ENCODE results near the gene ZFC3H1.
A peak's percentile ranks its signal among the peaks of the same experiment; 100 is the strongest.

The ZFC3H1 gene

DNA sequence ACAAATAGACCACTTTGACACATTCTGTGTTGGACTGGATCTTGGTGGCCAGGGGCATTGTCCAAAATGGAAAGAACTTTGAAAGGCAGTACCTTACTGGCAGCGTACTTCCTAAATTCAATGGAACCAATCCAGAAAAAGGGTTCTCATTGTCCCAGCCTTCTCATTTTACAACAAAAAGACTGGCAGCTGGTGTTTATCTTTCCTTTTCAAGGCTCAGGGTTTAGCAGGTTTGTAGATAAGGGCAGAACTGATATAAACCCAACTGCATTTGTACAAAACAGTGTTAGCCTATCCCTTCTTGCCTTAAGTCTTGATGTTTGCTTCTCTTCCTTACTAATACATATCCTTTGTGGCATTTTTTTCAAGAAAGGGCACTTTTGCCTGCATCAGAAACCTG, 8.2 kb upstream of the ZFC3H1 start:
- no peak for DNase-seq (ENCODE audit: low read depth in 3 of 3)

DNA sequence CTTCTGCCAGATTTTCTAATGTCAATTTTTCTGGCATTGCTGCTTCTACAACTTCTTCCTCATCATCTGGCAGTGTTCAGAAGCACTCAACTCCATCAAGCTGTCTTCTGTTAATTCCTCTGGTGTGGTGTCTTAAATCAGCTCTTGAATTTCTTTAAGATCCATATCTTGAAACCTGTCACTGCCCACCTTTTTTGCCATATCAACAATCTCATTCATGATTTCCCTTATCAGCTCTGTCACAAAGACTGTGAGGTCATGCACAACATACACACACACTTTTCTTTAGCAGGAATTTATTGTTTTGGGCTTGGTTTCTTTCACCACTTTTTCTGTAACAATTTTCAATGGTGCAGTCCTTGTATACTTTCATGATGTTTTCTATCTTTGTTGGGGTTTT, 7.7 kb upstream of the ZFC3H1 start:
- DNase-seq (ENCODE audit: low read depth in 3 of 3) = no peak

DNA sequence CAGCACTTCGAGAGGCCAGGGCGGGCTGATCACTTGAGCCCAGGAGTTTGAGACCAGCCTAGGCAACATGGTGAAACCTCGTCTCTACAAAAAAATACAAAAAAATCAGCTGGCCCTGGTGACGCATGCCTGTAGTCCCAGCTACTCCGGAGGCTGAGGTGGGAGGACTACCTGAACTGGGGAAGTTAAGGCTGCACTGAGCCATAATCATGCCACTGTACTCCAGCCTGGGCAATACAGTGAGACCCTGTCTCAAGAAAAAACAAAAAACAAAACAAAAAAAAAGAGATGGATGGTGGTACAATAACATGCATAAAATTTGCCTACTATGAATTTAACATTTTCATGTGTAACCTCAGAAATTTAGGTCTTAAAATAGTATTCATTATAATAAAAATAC, 2.6 kb upstream of the ZFC3H1 start:
- DNase-seq (ENCODE audit: low read depth in 3 of 3) = no peak

DNA sequence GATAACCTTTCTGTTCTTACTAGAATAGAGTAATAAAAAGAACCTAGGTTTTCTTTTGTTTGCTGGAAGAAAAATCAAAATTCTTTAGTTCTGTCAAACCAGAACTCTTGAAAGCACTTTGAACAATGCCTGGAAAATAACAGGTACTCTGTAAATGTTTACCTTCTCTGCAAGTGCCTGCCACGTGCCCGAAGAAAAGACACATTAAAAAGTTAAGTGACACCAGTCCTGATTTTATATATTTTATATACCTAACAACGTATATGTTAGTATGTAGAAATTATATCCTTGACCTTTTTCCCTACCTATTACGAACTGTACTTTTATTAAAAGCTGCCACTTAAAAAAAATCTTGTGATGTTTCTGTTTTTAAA, 1.4 kb upstream of the ZFC3H1 start:
- DNase-seq (ENCODE audit: low read depth in 3 of 3) = no peak

DNA sequence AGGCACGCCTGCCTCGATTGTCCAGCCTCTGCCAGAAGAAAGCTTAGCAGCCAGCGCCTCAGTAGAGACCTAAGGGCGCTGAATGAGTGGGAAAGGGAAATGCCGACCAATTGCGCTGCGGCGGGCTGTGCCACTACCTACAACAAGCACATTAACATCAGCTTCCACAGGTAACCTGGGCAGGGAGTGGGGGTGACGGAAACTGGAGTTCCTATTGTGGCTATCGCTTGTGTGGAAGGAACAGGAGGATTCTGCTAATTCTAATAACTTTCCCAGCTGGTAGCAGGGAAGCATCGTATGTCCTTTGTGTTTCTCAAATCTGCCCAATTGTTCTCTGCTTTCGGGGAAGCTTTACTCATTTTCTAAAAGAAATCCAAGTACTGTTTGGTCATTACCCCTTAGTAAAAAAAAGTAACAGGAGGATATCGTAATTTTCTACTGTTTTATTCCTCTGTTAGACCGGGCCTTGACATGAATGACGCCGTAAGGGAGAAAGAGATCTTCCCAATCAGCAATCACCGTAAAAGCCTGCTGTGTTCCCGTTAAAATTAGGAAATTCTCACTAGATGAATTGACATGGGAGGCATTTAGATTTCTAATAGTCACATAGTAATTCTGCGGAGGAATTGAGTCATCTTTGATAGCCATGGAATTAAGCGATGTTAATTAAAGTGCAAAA, 902 bp upstream of the ZFC3H1 start:
- DNase-seq (ENCODE audit: low read depth in 3 of 3) = no peak

DNA sequence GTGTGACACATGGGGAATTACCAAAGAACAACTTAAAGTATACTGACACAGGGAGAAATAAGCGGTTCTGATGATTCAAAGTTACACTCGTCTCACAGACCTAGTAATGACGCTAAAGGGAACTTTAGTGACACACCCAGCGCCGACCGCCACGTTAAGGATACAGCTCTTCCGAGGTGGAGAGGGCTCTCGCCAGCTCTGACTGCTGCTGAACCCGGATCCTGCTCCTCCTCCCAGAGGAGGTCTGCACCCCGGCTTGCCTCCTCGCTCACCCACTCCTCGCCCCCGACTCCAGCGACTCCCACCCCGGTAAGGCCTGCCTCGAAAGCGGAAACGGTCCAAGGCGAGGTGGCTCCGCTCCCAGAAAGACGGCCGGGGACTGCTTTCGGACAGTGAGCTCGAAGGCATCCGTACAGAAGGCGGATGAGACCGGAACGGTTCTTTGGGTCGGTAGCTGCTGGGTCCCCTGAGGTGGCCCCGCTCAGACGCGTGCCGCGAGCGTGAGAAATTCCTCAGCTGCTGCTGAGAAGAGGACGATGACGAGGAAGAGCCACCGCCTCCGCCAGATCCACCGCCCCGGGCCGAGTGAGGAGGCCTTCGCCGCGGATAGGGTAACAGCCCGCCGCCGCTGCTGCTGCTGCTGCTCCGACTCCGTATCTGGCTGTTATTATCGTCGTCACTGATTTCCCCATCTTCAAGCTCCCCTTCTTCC, 643 bp downstream of the ZFC3H1 start:
- DNase-seq (ENCODE audit: low read depth in 3 of 3) = peak; percentile 44 to 73 (median 61)

DNA sequence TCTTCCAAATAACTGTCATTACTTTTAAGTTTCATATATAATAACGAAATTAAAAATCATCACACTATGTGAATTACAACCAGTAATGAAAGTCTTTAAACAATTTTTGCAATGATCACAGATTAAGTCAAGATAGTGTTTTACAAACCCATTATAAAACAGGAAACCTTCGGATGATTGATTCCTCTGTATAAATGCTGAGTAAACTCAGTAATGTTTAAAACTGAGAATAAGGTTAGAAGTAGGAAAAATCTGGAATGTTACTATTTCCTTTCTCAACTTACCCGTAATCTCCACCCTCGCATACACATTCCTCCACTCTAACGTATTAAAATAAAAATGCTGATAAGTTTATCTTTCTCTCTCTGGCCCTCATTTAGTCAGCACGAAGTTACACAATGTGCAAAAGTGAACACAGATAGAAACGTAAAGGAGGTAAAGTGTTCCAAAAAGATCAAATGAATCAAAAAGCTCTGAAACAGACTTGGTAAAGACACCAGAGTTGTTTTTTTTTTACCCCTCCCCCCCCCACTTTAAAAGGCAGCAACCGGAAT, 1.6 kb downstream of the ZFC3H1 start:
- no peak for DNase-seq (ENCODE audit: low read depth in 3 of 3)

DNA sequence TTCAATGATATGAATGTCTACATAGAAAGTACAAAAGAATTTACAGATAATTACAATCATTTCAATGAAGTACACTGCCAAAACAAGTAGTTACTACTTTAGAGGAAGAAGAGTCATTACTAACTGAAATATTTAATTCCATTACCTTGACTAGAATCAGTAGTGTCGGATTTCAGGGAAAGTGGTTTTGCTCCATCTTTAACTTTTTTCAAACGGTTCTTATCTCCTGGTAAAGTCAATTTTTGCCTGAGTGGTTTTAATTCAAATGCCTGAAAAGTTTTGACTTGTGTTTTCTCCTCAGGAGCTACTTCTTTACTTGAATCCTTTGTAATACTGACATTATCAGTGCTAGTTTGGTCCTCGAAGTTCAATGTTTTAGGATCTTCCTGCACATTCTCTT, 6.9 kb downstream of the ZFC3H1 start:
- DNase-seq (ENCODE audit: low read depth in 3 of 3) = no peak

DNA sequence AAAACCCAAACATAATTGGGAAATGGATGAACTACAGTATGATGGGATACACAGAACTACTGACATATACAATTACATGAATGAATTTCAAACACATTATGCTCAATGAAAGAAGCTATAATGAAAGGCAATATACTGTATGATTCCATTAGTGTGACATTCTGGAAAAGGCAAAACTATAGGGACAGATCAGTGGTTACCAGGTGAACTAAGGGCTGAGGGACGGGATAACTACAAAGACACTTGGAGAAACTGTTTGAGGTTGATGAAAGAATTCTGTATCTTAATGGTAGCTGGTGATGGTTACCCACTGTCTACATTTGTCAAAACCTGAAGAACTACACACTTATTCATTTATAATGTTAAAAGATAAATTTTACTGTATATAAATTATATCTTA, 7.7 kb downstream of the ZFC3H1 start:
- no peak for DNase-seq (ENCODE audit: low read depth in 3 of 3)

DNA sequence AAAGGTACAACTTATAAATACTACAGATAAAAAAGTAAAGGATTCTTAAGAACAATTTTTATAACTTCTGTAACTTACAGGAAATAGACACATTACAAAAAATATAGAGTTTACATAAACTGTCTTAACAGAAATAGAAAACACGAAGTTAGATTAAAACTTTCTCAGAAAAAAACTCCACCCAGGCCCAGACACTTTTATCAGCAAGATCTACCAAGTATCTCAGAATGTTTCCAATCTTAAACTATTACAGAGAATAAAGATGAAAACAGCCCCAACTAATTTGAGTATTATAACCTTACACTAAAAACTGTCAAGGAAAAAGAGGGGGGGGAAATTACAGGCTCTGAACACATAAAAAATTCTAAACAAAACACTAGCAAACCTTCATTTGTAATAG, 8.2 kb downstream of the ZFC3H1 start:
- no peak for DNase-seq (ENCODE audit: low read depth in 3 of 3)

DNA sequence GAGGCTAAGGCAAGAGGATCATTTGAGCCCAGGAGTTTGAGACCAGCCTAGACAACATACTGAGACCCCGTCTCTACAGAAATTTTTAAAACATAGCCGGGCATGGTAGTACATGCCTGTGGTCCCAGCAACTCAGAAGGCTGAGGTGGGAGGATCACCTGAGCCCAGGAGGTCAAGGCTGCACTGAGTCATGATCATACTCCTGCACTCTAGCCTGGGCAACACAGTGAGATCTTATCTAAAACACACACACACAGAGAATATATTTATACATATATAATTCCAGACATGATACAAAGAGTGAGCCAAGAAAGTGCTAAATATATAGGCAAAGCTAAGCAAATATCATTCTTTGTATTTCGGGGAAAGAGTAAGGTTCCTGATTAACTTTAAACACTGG, 9.4 kb downstream of the ZFC3H1 start:
- DNase-seq (ENCODE audit: low read depth in 3 of 3) = no peak

DNA sequence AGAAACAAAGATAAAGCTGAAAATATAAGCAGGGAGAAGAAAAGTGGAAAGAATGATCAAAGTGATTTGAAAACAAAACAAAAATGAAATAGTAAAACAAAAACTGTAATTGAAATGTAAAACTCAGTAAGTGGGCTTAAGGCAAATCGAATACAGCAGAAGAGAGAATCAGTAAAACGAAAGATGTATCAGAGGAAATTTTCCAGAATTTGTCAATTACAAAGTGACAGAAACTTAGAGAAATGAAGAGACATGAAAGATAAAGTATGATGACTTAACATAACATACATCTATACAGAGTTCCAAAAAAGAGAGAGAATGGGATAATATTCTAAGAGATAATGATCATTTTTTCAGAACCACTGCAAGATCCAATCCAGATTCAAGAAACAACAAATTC, 10.5 kb downstream of the ZFC3H1 start:
- DNase-seq (ENCODE audit: low read depth in 3 of 3) = no peak

DNA sequence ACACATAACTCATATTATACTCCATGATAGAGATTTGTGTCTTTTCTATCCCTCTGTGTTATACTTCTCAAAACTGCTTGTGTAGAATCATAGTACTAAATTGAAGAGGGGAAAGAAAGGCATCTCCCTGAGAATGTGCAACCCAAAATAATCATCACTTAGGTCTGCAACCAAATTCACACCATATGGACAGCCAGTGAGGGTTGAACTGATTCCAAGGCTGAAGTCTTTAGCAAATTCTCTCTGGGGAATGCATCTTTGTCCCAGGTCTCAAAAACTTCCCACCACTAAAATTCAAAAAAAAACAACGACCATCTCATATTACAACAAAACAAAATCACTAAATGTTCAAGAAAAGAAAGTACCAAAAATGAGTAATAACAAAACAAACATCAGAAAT, 11.0 kb downstream of the ZFC3H1 start:
- DNase-seq (ENCODE audit: low read depth in 3 of 3) = no peak

DNA sequence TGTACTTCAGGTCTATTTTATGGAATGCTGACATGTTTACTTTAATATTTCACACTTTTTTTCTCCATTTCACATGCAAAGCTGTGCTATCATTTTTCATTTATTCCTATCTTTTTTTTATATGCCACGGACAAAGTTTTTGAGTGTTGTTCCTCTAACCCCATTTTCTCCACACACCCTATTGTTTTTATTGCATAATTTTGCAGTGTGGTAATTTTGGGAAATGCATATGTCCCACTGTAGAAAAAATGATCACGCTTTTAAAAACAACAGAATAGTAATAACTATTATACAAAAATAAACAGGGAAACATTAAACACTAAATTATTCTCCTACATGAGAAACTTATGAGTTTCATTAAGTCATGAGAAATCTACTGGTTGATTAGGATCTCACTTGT, 14.2 kb downstream of the ZFC3H1 start:
- no peak for DNase-seq (ENCODE audit: low read depth in 3 of 3)

DNA sequence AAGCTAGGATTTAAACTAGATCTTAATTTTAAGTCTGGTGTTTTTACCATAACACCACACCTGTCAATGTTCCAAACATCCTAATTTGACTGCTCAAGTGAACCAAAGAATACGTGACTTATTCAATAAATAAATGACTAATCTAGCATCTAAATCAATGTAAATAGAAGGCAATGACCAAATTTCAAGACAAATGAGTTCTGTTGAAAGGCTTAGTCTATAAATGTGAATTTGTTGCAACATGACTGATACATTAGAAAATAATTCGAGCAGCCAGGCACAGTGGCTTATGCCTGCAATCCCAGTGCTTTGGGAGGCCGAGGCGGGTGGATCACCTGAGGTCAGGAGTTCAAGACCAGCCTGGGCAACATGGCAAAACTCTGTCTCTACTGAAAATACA, 15.1 kb downstream of the ZFC3H1 start:
- no peak for DNase-seq (ENCODE audit: low read depth in 3 of 3)

DNA sequence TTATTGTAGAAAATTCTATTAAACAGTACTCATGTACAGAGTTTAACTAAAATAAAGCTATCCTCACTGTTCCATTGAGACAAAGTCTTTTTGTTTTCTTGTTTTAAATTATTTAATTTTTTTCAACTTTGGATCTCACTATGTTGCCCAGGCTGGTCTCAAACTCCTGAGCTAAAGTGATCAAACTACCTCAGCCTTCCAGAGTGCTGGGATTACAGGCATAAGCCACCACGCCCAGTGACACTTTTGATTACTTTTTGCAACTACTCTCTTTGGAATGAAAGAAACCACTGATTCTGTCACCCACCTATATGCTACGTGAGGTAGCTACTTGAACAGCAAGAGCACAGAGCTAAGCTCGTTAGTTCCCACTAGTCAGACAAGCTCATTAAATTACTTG, 17.1 kb downstream of the ZFC3H1 start:
- DNase-seq (ENCODE audit: low read depth in 3 of 3) = no peak

DNA sequence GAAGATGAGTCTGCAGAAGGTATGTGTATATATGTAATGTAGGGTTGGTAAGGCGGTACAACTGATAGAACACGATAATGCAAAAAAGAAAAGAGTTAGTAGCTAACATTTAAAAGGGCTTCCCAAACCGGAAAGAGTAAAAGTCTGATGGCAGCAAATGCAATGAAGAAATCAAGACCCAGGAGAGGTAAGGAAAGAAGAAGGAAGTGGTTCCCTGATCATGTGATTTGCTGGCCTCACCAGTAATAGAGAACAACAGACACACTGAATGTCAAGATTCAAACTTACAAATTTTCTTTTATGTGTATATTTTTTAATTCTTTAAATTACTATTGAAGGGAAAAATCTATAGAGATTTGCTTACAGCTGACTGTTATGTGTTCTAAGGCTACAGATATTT, 18.4 kb downstream of the ZFC3H1 start:
- DNase-seq (ENCODE audit: low read depth in 3 of 3) = no peak

DNA sequence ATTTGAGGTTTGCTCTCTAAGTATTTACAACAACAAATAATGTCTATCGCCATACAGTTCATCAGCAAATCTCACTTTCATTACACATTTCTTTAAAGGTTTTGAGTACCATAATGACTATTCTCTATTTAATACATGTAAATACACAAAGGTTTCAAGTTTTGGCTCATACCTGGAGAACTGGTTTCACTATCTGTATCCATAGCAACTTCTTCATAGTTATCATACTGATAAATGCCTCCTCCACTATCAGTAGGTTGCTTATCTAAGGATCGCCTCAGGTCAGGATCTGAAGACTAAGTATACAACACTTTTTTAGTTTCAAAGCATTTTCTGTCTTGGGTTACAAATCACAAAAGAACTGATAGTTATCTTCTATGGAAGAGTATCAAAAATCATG, 21.4 kb downstream of the ZFC3H1 start:
- no peak for DNase-seq (ENCODE audit: low read depth in 3 of 3)

DNA sequence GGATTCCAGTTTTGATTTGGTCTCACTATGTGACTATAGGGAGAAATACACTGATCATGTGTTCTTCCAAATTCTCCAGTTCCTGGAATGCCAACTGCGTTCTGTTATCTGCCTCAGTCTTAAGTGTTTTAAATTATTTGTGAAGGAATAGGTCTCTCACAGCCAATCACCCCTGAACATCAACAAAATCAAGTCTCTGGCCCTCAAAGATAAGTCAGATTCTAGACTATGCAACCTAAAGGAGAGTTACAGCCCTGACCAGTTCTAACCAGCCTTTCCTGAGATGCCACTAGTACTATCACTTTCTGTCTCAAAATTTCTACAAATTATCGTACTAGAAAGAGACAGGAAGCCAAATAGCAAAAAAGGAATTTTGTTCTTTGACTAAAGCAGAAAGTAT, 22.3 kb downstream of the ZFC3H1 start:
- DNase-seq (ENCODE audit: low read depth in 3 of 3) = no peak

DNA sequence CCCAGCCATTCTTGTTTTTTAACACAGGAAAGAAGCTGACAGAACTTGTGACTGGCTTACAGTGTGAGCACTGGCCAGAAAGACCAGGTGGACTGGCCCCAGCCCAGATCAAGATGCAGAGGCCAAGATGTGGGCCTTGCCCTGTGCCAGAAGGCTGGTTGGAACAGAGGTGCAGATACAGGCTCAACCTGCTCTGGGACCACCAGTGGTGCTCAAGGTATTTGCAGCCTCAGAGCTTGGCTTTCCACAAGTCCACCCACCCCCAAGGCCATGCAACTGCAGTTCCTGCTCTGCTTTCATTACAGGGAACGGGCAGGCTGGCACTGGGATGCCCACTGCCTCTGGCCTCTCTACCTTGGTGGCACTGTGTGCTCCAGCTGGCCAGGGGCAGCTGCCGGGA, 23.3 kb downstream of the ZFC3H1 start:
- no peak for DNase-seq (ENCODE audit: low read depth in 3 of 3)

DNA sequence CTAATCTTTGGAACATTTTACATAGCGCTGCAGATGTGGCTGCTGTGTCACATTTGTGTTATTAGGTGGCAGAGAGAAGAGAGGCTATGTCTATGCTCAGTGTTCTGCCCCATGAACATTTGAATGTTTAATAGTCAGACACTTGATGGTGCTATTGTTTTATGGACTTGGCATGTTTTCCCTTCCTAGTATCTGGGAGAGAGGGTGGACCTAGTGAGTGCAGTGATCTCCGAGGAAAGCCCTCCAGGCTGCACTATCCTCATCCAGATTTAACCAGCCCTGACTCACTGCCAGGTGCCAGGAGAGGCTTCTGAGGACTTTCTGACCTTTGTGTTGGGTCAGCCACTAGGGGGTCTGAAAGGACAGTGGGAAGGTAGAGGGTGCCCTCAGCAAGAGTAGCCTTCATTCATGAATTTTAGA, 24.3 kb downstream of the ZFC3H1 start:
- DNase-seq (ENCODE audit: low read depth in 3 of 3) = no peak

DNA sequence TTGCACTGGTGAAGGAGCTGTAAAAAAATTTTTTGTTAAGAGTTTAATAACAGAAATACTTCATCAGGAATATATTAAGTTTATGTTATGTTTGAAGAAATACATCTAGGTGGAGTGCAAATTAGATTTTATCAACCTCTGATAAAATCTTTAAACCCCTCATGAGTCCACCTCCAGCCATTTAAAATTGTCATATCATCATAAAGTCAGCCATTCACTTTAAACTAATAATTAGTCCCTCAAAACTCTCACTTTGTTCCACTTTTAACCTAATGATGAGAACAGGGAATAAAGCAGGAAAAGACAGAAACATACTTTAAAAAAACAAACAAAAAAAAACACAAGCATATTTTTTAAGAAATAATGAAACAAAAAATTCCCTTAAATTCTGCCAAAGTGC, 25.1 kb downstream of the ZFC3H1 start:
- no peak for DNase-seq (ENCODE audit: low read depth in 3 of 3)

DNA sequence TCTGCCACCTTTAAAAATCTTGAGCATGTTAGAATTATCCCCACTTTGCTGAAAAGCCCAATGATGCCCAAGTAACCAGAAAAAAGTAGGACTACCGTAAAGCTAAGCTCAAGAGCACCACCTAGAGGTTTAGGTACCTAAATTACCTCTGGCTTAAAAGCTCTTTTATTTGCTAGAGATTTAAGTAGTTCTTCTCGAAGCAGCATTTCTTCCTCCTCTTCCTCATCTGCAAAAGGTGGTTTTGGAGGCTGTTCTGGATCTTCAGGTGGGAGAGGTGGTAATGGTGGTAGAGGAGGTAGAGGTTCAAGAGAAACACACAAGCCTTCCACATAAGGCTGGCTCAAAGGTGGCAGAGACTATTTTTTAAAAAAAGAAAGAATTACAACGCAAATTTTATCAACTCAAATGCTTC, 26.9 kb downstream of the ZFC3H1 start:
- no peak for DNase-seq (ENCODE audit: low read depth in 3 of 3)
